GM12878 (cell line): ENCODE measurements around the gene ZMYND10. TPM values are rescaled to one million over a fixed set of nuclear protein-coding genes. Genes with fewer than 3 reads are reported as not detected.
A peak's percentile ranks its signal among the peaks of the same experiment; 100 is the strongest.

Experiments
- ATAC-seq: fragments of 200-7000 bp; cut with Tn5 transposase; 3 replicates; pipeline ENCODE4 v1.9.1; 2020; ENCODE audit warnings: mild to moderate bottlenecking, moderate library complexity
- BruUV-seq: library from RNA; stranded (reverse); fragments of 400-500 nt; replicated peaks from 2 replicates; lab custom pipeline; 2021; lab: Mats Ljungman, UMichigan
- CTCF ChIA-PET: fragments of 300-600 bp; sonication (Branson Sonifier 250); formaldehyde crosslinking; extraction: SDS; loops from one replicate; lab custom pipeline; 2021; ENCODE audit warnings: inconsistent platforms; lab: Yijun Ruan, JAX
- POLR2A ChIA-PET: fragments of 350-600 bp; formaldehyde crosslinking; extraction: SDS; loops from one replicate; lab custom pipeline; 2021; ENCODE audit warnings: inconsistent platforms; lab: Charles Lee
- RAD21 ChIA-PET: fragments of 300-600 bp; sonication (Branson Sonifier 250); formaldehyde crosslinking; loops from one replicate; lab custom pipeline; 2023; ENCODE audit warnings: antibody characterized with exemption; ENCODE audit not compliant: unreplicated experiment; lab: Charles Lee
- SMC1A ChIA-PET: fragments of 300-600 bp; sonication (Branson Sonifier 250); formaldehyde crosslinking; loops from one replicate; lab custom pipeline; 2023; ENCODE audit not compliant: unreplicated experiment, uncharacterized antibody; lab: Charles Lee
- DNase-seq: peaks from one replicate; pipeline ENCODE4 v3.0.0-alpha.2; 2011; ENCODE audit warnings: low read depth, low spot score
- FAIRE-seq: peaks from 3 replicates; lab custom pipeline; 2011; peaks lifted over from hg19 to GRCh38; lab: Jason Lieb, UNC
- H2AFZ ChIP-seq: 2 replicates; pipeline ENCODE4 v1.6.0; 2011; ENCODE audit warnings: low read depth, low read length, control low read depth; ENCODE audit not compliant: control insufficient read depth
- H3K27ac ChIP-seq: 2 replicates; pipeline ENCODE4 v1.5.1; 2011; ENCODE audit warnings: control low read depth; ENCODE audit not compliant: control insufficient read depth, insufficient read depth
- H3K27me3 ChIP-seq, 2 experiments: replicated peaks in 1 of 2; 2 replicates each; pipeline versions ENCODE4 v1.6.0 to v1.6.1; 2011; ENCODE audit warnings: low read length in 1 of 2; ENCODE audit not compliant: control insufficient read depth in 2 of 2, insufficient read depth in 2 of 2
- H3K36me3 ChIP-seq, 2 experiments: 2 replicates each; pipeline ENCODE4 v1.5.1; 2011; ENCODE audit warnings: low read length in 1 of 2; ENCODE audit not compliant: control insufficient read depth in 2 of 2, insufficient read depth in 2 of 2
- H3K4me1 ChIP-seq: 2 replicates; pipeline ENCODE4 v1.6.1; 2011; ENCODE audit warnings: mild to moderate bottlenecking, low read length, moderate library complexity, mixed read lengths; ENCODE audit not compliant: control insufficient read depth, insufficient read depth
- H3K4me2 ChIP-seq: 2 replicates; pipeline ENCODE4 v1.6.0; 2011; ENCODE audit warnings: control low read depth; ENCODE audit not compliant: control insufficient read depth, insufficient read depth
- H3K4me3 ChIP-seq: fragments of 200-600 bp; sonication (generic); 2 replicates; pipeline ENCODE4 v1.5.1; 2016
- H3K79me2 ChIP-seq: 2 replicates; pipeline ENCODE4 v1.6.0; 2011; ENCODE audit warnings: low read length; ENCODE audit not compliant: control insufficient read depth, insufficient read depth
- H3K9ac ChIP-seq: 2 replicates; pipeline ENCODE4 v1.8.0; 2011; ENCODE audit warnings: low read length, control low read depth, mixed read lengths; ENCODE audit not compliant: control insufficient read depth, insufficient read depth
- H3K9me3 ChIP-seq: replicated peaks from 3 replicates; pipeline ENCODE4 v1.5.1; 2011; ENCODE audit warnings: mild to moderate bottlenecking, low read length; ENCODE audit not compliant: control insufficient read depth, insufficient read depth
- H4K20me1 ChIP-seq: 2 replicates; pipeline ENCODE4 v1.6.0; 2011; ENCODE audit not compliant: control insufficient read depth, insufficient read depth
- CBX3 ChIP-seq: fragments of 200-600 bp; sonication (generic); IDR thresholded peaks from 2 replicates; pipeline ENCODE4 v1.6.1; 2016; ENCODE audit warnings: low read depth, borderline replicate concordance
- POLR2A ChIP-seq: IDR thresholded peaks from 2 replicates; pipeline ENCODE4 v1.6.1; 2011; ENCODE audit warnings: low read depth, mild to moderate bottlenecking, low read length
- TCF3 ChIP-seq: IDR thresholded peaks from 2 replicates; pipeline ENCODE4 v1.6.1; 2012; ENCODE audit warnings: low read depth, mild to moderate bottlenecking, low read length, borderline replicate concordance; ENCODE audit not compliant: insufficient read depth
- WGBS: methylation state at CpG from one replicate; pipeline ENCODE4 v1.1.6; 2016; ENCODE audit warnings: low lambda C conversion rate; ENCODE audit not compliant: insufficient replicate concordance, insufficient coverage; ENCODE audit errors: missing lambda C conversion rate; 5-methylcytosine and 5-hydroxymethylcytosine counted together
- in situ Hi-C: fragments of 300-500 bp; cut with MboI; formaldehyde crosslinking; loops from 9 replicates; pipeline ENCODE4 v1.14.3; 2018; ENCODE audit warnings: mixed read lengths
- intact Hi-C: fragments of 100-400 bp; cut with micrococcal nuclease; formaldehyde crosslinking; loops from one replicate; pipeline ENCODE4 v1.14.2; 2022; ENCODE audit not compliant: unreplicated experiment
- polyA plus RNA-seq, 11 experiments: library from polyadenylated mRNA; depleted of rRNA in 4 of 11; unstranded in 6 of 11; stranded (reverse) in 5 of 11; fragments of >200 nt; fragmentation: Nextera tagmentation in 4 of 11; fragmentation: Illumina TruSeq in 1 of 11; extraction: Ambion mirVana in 4 of 11; extraction: Trizol in 1 of 11; gene quantifications; 1 replicate in 1 of 11; 2 replicates in 10 of 11; pipeline versions ENCODE4 v1.2.1 to v1.2.3, GENCODE V29; 2011 to 2016; ENCODE audit warnings: inconsistent platforms in 2 of 11, missing spikeins in 2 of 11, low read depth in 1 of 11
- total RNA-seq, 4 experiments: library from RNA; depleted of rRNA in 3 of 4; stranded (reverse); fragments of >200 nt in 3 of 4; fragmentation: Illumina TruSeq in 1 of 4; extraction: Trizol in 1 of 4; gene quantifications; 2 replicates each; pipeline versions ENCODE4 v1.2.1 to v1.2.3, GENCODE V29; 2013 to 2021
- TF ChIP-seq, protein P1 (sequence below): fragments of 150-350 bp; IDR thresholded peaks from 2 replicates; pipeline ENCODE4 v1.6.1; 2014; ENCODE audit warnings: mild to moderate bottlenecking, low read depth, low read length
- TF ChIP-seq, protein P2 (sequence below): IDR thresholded peaks from 2 replicates; pipeline ENCODE4 v1.6.1; 2011; ENCODE audit warnings: low read depth, low read length, improper control_type of control experiment, borderline replicate concordance

ZMYND10 gene
- total and polyA plus RNA-seq, 10 of the 15 experiments (the other 5 are each of a cell fraction or from before 2014, with no cell fraction given), result 0.11 to 1.0 (median 0.37) TPM

DNA sequence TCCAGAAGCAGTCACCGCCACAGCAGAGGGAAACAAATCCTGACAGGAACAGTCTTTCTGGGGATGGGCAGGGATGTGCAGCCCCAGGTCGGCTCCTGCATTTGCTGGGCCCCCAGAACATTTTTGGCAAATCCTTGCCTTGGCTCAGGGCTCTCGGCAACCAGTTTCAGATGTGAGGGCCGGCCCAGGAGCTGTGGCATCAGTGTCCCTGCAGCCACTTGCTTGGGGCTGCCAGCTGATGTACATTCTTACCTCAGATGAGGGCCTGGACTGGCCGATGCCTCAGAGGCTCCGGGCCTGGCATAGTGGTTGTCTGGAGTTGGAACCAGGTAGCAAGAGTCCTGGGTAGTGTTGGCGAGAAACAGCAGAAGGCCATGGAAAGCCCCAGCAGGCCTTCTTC, 9.3 kb upstream of the ZMYND10 start:
- H3K4me1 ChIP-seq, result peaks cover 27% of the 10 kb centered on the region
- no peak overlapping the region for H3K4me3 ChIP-seq
- in situ Hi-C loops, result loop anchor here (10.0 kb wide), 1 partner anchor 1030 kb away; the partner anchor contains the start of gene MANF
- no peak for FAIRE-seq
- no peak overlapping the region for H3K27ac ChIP-seq
- H3K9ac ChIP-seq, result no peak overlapping the region
- peaks cover 48% of the 10 kb centered on the region for H3K79me2 ChIP-seq
- no peak for ATAC-seq
- BruUV-seq, result no TSS peak
- DNase-seq, result no peak
- no peaks in the 10 kb centered on the region for H3K27me3 ChIP-seq
- ChIA-PET CTCF (interaction anchor here (0.8 to 2.7 kb wide), 2 partner anchors 10 to 188 kb away, joined by 3 to 12 read pairs; partner anchors contain the start of gene ZMYND10), SMC1A (interaction anchor here (0.5 to 1.1 kb wide), 3 partner anchors 16 to 1033 kb away, joined by 3 read pairs; no protein-coding TSS in a partner anchor), RAD21 (no interaction called here), POLR2A (no interaction called here)
- H2AFZ ChIP-seq, result no peak overlapping the region
- peaks cover 8 to 26% of the 10 kb centered on the region in 2 experiments; a peak in 2 of 4 replicates for H3K36me3 ChIP-seq
- TF ChIP-seq, protein P1, sequence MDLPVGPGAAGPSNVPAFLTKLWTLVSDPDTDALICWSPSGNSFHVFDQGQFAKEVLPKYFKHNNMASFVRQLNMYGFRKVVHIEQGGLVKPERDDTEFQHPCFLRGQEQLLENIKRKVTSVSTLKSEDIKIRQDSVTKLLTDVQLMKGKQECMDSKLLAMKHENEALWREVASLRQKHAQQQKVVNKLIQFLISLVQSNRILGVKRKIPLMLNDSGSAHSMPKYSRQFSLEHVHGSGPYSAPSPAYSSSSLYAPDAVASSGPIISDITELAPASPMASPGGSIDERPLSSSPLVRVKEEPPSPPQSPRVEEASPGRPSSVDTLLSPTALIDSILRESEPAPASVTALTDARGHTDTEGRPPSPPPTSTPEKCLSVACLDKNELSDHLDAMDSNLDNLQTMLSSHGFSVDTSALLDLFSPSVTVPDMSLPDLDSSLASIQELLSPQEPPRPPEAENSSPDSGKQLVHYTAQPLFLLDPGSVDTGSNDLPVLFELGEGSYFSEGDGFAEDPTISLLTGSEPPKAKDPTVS, result no peak
- TF ChIP-seq POLR2A (0 out of 2 replicates have a peak, but pooled peaks have one; percentile 7), TCF3 (no peak), CBX3 (no peak)
- TF ChIP-seq, protein P2, sequence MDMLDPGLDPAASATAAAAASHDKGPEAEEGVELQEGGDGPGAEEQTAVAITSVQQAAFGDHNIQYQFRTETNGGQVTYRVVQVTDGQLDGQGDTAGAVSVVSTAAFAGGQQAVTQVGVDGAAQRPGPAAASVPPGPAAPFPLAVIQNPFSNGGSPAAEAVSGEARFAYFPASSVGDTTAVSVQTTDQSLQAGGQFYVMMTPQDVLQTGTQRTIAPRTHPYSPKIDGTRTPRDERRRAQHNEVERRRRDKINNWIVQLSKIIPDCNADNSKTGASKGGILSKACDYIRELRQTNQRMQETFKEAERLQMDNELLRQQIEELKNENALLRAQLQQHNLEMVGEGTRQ, result no peak
- no peaks in the 10 kb centered on the region for H3K9me3 ChIP-seq
- H3K4me2 ChIP-seq, result no peak overlapping the region
- H4K20me1 ChIP-seq, result peaks cover 2% of the 10 kb centered on the region; the same call in 1 of the 2 replicates
- 80% methylated on average over 7 of the region's 7 CpGs for WGBS
- intact Hi-C loops, result no loop called here
